Stimulated activated CD8-positive, alpha-beta memory T cell treated with anti-CD3 and anti-CD28 coated beads, Interleukin-2, amount 100 ng/mL, for 48 hours (primary cell): ENCODE results near the gene GDPD5.
A peak's percentile ranks its signal among the peaks of the same experiment; 100 is the strongest.

Source experiments
- DNase-seq, 2 donors: peaks; one replicate each; pipeline ENCODE4 v3.0.0-alpha.2; 2020; ENCODE audit warnings: low read depth in 2 of 2

Gene GDPD5

GRCh38 chr11:75449271-75449670 is 76.5 kb downstream of the GDPD5 start:
- DNase-seq, result no peak

GRCh38 chr11:75447415-75447814 is 78.3 kb downstream of the GDPD5 start:
- no peak for DNase-seq

- DNase-seq, result peak; percentile 46 to 68
Observed at GRCh38 chr11:75445315-75445953, 80.3 kb downstream of the GDPD5 start.

GRCh38 chr11:75443043-75443442 is 82.7 kb downstream of the GDPD5 start:
- DNase-seq, result no peak

GRCh38 chr11:75442161-75442885 is 83.4 kb downstream of the GDPD5 start:
- DNase-seq, result no peak

GRCh38 chr11:75441804-75442132 is 84.0 kb downstream of the GDPD5 start:
- no peak for DNase-seq

- no peak for DNase-seq
Observed at GRCh38 chr11:75440960-75441803, 84.6 kb downstream of the GDPD5 start.

GRCh38 chr11:75439495-75440120 is 86.1 kb downstream of the GDPD5 start:
- no peak for DNase-seq

- DNase-seq, result no peak
Observed at GRCh38 chr11:75439026-75439425, 86.7 kb downstream of the GDPD5 start.

- DNase-seq, result no peak
Observed at GRCh38 chr11:75437966-75438659, 87.6 kb downstream of the GDPD5 start.

GRCh38 chr11:75436806-75437205 is 88.9 kb downstream of the GDPD5 start:
- DNase-seq, result no peak

GRCh38 chr11:75435571-75435925 is 90.2 kb downstream of the GDPD5 start:
- DNase-seq, result no peak

GRCh38 chr11:75434886-75435570 is 90.7 kb downstream of the GDPD5 start:
- DNase-seq, result no peak

- DNase-seq, result no peak
Observed at GRCh38 chr11:75434051-75434450, 91.7 kb downstream of the GDPD5 start.

- DNase-seq, result no peak
Observed at GRCh38 chr11:75433443-75433842, 92.3 kb downstream of the GDPD5 start.

GRCh38 chr11:75432911-75433321 is 92.8 kb downstream of the GDPD5 start, which contains the start of gene KLHL35:
Gene KLHL35, minus strand, starts transcription at chr11:75433203. Its CDS starts 2,574 bp downstream, at chr11:75430629.
- DNase-seq, result no peak

GRCh38 chr11:75431533-75432525 is 93.9 kb downstream of the GDPD5 start:
- DNase-seq, result no peak

GRCh38 chr11:75430714-75431532 is 94.8 kb downstream of the GDPD5 start:
- DNase-seq, result no peak
